NCI-H748 (cell line): ENCODE data around the gene EXOC3.
A peak's percentile ranks its signal among the peaks of the same experiment; 100 is the strongest.
"Not testable (repeated sequence)": the region's sequence is repeated elsewhere in the genome, so short reads cannot be mapped to it uniquely, and the experiment has no call there.

Experiments used
- DNase-seq: peaks from one replicate; lab custom pipeline; 2025; ENCODE audit not compliant: unreplicated experiment; lab: John Stamatoyannopoulos, UW

EXOC3 gene

GRCh38 chr5:484556-484955 lies 41.6 kb downstream of the EXOC3 start:
- DNase-seq, result no peak

- DNase-seq, result no peak
Observed at GRCh38 chr5:485113-485945, 42.4 kb downstream of the EXOC3 start.

GRCh38 chr5:485946-486491 lies 43.0 kb downstream of the EXOC3 start:
- no peak for DNase-seq

GRCh38 chr5:486597-486996 lies 43.6 kb downstream of the EXOC3 start:
- not testable (repeated sequence) for DNase-seq

GRCh38 chr5:488241-488640 lies 45.3 kb downstream of the EXOC3 start:
- DNase-seq, result no peak

- no peak for DNase-seq
Observed at GRCh38 chr5:488744-489688, 46.0 kb downstream of the EXOC3 start.

GRCh38 chr5:489689-490080 lies 46.7 kb downstream of the EXOC3 start:
- no peak for DNase-seq

GRCh38 chr5:490116-491106 lies 47.4 kb downstream of the EXOC3 start:
- DNase-seq, result peak; percentile 46

- no peak for DNase-seq
Observed at GRCh38 chr5:491119-491855, 48.3 kb downstream of the EXOC3 start.

- no peak for DNase-seq
Observed at GRCh38 chr5:491856-492155, 48.8 kb downstream of the EXOC3 start.

GRCh38 chr5:492314-492893 lies 49.4 kb downstream of the EXOC3 start:
- no peak for DNase-seq

- DNase-seq, result no peak
Observed at GRCh38 chr5:493119-493701, 50.2 kb downstream of the EXOC3 start.

GRCh38 chr5:493758-494157 lies 50.8 kb downstream of the EXOC3 start:
- no peak for DNase-seq

GRCh38 chr5:494667-495255 lies 51.8 kb downstream of the EXOC3 start:
- no peak for DNase-seq

GRCh38 chr5:496028-496427 lies 53.1 kb downstream of the EXOC3 start:
- no peak for DNase-seq

GRCh38 chr5:497090-497700 lies 54.2 kb downstream of the EXOC3 start:
- DNase-seq, result no peak

- no peak for DNase-seq
Observed at GRCh38 chr5:497871-498509, 55.0 kb downstream of the EXOC3 start.
